ENCODE results near the gene AMELY.
"Not testable (repeated sequence)": the region's sequence is repeated elsewhere in the genome, so short reads cannot be mapped to it uniquely, and the experiment has no call there.

The AMELY gene

GRCh38 chrY:6909118-6909521 is 2.4 kb downstream of the AMELY start:
- no peak overlapping the region for H3K9ac ChIP-seq (ENCODE audit: low read length)
- no peaks in the 10 kb centered on the region for H3K9me3 ChIP-seq (ENCODE audit: control insufficient read depth, low read length)
- H3K4me1 ChIP-seq (ENCODE audit: control insufficient read depth, insufficient read depth, low read length): no peaks in the 10 kb centered on the region
- peaks cover 2% of the 10 kb centered on the region for H3K27me3 ChIP-seq (ENCODE audit: control insufficient read depth, insufficient read depth, low read length)
- no peak overlapping the region for H3K4me3 ChIP-seq (ENCODE audit: low read length)
- H3K36me3 ChIP-seq (ENCODE audit: control insufficient read depth, insufficient read depth, low read length): no peaks in the 10 kb centered on the region

- not testable (repeated sequence) for H3K4me1 ChIP-seq (ENCODE audit: control insufficient read depth, insufficient read depth, low read length); H3K9ac ChIP-seq (ENCODE audit: low read length); H3K36me3 ChIP-seq (ENCODE audit: control insufficient read depth, insufficient read depth, low read length); H3K27me3 ChIP-seq (ENCODE audit: control insufficient read depth, insufficient read depth, low read length); H3K4me3 ChIP-seq (ENCODE audit: low read length); H3K9me3 ChIP-seq (ENCODE audit: control insufficient read depth, low read length)
These were observed 3.5 kb downstream of the AMELY start for GRCh38 chrY:6908021-6908420.

DNA sequence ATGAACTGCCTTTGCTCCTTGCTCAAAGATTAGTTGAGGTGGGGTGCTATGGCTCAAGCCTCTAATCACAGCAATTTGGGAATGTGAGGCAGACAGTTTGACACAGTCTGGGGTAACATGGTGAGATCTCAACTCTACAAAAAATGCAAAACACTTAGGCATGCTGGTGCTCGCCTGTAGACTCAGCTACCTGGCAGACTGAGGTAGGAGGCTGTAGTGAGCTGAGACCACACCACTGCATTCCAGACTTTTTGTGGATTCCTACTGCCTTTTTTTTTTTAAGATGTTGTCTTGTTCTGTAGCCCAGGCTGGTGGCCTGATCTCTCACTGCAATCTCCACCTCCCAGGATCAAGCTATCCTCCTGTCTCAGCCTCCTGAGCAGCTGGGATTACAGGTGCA is 4.0 kb downstream of the AMELY start:
- no peak overlapping the region for H3K4me3 ChIP-seq (ENCODE audit: low read length)
- H3K27me3 ChIP-seq (ENCODE audit: control insufficient read depth, insufficient read depth, low read length): peaks cover 2% of the 10 kb centered on the region
- H3K9me3 ChIP-seq (ENCODE audit: control insufficient read depth, low read length): no peaks in the 10 kb centered on the region
- H3K9ac ChIP-seq (ENCODE audit: low read length): no peak overlapping the region
- no peaks in the 10 kb centered on the region for H3K36me3 ChIP-seq (ENCODE audit: control insufficient read depth, insufficient read depth, low read length)
- no peaks in the 10 kb centered on the region for H3K4me1 ChIP-seq (ENCODE audit: control insufficient read depth, insufficient read depth, low read length)

GRCh38 chrY:6902116-6902515 is 9.4 kb downstream of the AMELY start:
- not testable (repeated sequence) for H3K9me3 ChIP-seq (ENCODE audit: control insufficient read depth, low read length); H3K4me3 ChIP-seq (ENCODE audit: low read length); H3K27me3 ChIP-seq (ENCODE audit: control insufficient read depth, insufficient read depth, low read length); H3K9ac ChIP-seq (ENCODE audit: low read length); H3K4me1 ChIP-seq (ENCODE audit: control insufficient read depth, insufficient read depth, low read length); H3K36me3 ChIP-seq (ENCODE audit: control insufficient read depth, insufficient read depth, low read length)

- Histone ChIP-seq H3K36me3 (ENCODE audit: control insufficient read depth, insufficient read depth, low read length) (no peaks in the 10 kb centered on the region), H3K9ac (ENCODE audit: low read length) (no peak overlapping the region), H3K4me3 (ENCODE audit: low read length) (no peak overlapping the region), H3K4me1 (ENCODE audit: control insufficient read depth, insufficient read depth, low read length) (no peaks in the 10 kb centered on the region), H3K9me3 (ENCODE audit: control insufficient read depth, low read length) (no peaks in the 10 kb centered on the region), H3K27me3 (ENCODE audit: control insufficient read depth, insufficient read depth, low read length) (no peaks in the 10 kb centered on the region)
These were observed 16.3 kb downstream of the AMELY start for GRCh38 chrY:6895236-6895635.

DNA sequence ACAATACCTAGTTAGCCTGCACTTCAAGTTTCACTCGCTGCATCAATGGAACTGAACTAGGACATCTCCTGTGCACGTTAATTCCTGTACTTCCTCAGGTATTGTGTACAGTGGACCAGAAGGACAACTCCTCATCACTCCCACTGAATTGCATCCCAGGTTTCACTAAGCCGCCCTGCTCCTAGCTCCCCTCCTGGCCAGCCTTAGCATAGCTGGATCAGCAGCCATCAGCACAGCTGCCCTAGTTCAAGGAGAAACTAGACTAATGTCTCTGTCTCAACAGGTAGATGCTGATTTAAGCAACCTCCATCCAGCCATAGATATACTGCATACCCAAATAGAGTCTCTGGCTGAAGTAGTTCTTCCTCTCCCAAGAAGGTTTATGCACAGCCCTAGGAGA is 17.1 kb downstream of the AMELY start:
- no peak overlapping the region for H3K9ac ChIP-seq (ENCODE audit: low read length)
- no peaks in the 10 kb centered on the region for H3K27me3 ChIP-seq (ENCODE audit: control insufficient read depth, insufficient read depth, low read length)
- H3K4me3 ChIP-seq (ENCODE audit: low read length): no peak overlapping the region
- no peaks in the 10 kb centered on the region for H3K4me1 ChIP-seq (ENCODE audit: control insufficient read depth, insufficient read depth, low read length)
- H3K36me3 ChIP-seq (ENCODE audit: control insufficient read depth, insufficient read depth, low read length): no peaks in the 10 kb centered on the region
- no peaks in the 10 kb centered on the region for H3K9me3 ChIP-seq (ENCODE audit: control insufficient read depth, low read length)

GRCh38 chrY:6849384-6849783 is 62.2 kb downstream of the AMELY start:
- Histone ChIP-seq H3K9me3 (ENCODE audit: control insufficient read depth, low read length) (no peaks in the 10 kb centered on the region), H3K27me3 (ENCODE audit: control insufficient read depth, insufficient read depth, low read length) (no peaks in the 10 kb centered on the region), H3K4me3 (ENCODE audit: low read length) (no peak overlapping the region), H3K36me3 (ENCODE audit: control insufficient read depth, insufficient read depth, low read length) (no peaks in the 10 kb centered on the region), H3K9ac (ENCODE audit: low read length) (no peak overlapping the region), H3K4me1 (ENCODE audit: control insufficient read depth, insufficient read depth, low read length) (no peaks in the 10 kb centered on the region)

DNA sequence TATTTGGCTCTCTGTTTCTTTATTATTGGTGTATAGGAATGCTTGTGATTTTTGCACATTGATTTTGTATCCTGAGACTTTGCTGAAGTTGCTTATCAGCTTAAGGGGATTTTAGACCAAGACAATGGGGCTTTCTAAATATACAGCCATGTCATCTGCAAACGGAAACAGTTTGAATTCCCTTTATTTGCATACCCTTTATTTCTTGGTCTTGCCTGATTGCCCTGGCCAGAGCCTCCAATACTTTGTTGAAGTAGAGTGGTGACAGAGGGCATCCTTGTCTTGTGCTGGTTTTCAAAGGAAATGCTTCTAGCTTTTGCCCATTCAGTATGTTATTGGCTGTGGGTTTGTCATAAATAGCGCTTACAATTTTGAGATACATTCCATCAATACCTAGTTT is 68.9 kb downstream of the AMELY start:
- not testable (repeated sequence) for H3K9ac ChIP-seq (ENCODE audit: low read length); H3K4me3 ChIP-seq (ENCODE audit: low read length); H3K36me3 ChIP-seq (ENCODE audit: control insufficient read depth, insufficient read depth, low read length); H3K9me3 ChIP-seq (ENCODE audit: control insufficient read depth, low read length); H3K4me1 ChIP-seq (ENCODE audit: control insufficient read depth, insufficient read depth, low read length); H3K27me3 ChIP-seq (ENCODE audit: control insufficient read depth, insufficient read depth, low read length)

Measured in mucosa of stomach (tissue), 1 donor.